Raji (cell line): ENCODE measurements around the gene PAM.

Experiments used
- POLR2A ChIP-seq: IDR thresholded peaks from 2 replicates; pipeline ENCODE4 v1.6.1; 2011; ENCODE audit warnings: low read depth, low read length, control low read depth; ENCODE audit not compliant: insufficient read depth

PAM gene

DNA sequence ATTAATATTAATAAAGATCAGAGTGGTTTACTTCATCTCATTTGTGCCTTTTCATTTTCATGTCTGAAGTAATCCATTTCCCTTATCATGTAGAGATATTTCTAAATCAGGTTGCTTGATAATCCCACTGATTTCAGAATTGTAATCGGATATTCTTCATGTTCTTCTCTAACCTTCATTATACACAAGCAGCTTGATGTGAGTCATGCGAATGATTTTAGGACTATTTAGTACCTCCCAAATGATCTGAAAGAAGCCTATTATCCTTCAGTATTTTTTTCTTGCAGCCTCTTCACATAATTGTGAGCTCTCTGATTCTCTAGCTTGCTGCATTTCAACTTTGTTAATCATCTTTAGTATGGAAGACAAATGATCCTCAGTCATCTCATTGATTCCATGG is 182.8 kb downstream of the PAM start:
- no peak for TF ChIP-seq POLR2A

DNA sequence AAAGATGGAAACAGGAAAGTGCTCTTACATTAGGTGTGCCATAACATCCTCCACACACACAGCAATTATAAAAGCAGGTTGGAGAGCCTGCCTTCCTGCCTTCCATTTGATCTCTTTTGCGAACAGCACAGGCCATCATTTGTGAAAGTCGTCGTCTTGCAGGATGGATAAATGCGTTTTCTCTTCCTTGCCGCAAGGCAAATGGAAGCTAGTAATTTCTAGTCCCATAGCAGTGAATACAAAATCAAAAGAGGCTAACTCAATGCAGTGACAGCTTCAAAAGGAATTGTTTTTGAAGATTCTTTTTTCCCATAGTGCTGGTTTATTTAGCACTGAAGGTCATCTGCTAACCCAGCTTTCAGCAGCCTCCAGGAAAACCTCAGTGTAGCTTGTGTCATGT is 186.0 kb downstream of the PAM start:
- no peak for TF ChIP-seq POLR2A

DNA sequence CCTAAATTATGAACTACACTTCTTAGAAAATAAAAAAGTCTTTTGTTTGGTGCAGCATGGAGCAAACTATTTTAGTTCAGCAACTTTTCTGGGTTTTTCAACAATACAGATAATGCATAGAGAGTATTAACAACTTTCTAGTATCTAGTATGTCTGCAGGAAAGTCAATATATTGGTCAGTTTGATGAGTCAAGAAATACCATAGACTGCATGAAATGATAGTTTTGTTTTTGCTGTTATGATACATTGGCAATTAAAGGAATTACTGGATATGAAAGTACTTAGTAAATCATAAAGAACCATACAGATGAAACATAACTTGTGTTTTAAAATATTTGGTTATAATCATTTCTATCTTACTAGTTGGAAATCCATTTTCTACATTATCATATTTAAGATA is 191.3 kb downstream of the PAM start:
- TF ChIP-seq POLR2A: no peak

DNA sequence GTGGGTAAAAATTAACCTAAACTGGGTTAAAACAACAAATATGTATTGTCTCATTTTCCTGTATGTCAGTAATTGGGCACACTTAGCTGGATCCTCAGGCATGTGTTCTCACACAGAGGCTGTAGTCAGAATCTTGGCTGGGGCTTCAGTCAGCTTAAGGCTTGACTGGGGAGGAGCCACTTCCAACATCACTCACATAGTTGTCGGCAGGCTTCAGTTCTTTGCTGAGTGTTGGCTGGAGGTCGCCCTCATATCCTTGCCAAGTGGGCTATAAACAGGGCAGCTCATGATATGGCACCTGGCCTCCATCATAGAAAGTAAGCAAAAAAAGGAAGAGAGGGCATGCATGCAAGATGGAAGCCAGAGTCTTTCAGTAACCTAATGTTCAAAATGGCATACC is 191.9 kb downstream of the PAM start:
- TF ChIP-seq POLR2A: no peak

DNA sequence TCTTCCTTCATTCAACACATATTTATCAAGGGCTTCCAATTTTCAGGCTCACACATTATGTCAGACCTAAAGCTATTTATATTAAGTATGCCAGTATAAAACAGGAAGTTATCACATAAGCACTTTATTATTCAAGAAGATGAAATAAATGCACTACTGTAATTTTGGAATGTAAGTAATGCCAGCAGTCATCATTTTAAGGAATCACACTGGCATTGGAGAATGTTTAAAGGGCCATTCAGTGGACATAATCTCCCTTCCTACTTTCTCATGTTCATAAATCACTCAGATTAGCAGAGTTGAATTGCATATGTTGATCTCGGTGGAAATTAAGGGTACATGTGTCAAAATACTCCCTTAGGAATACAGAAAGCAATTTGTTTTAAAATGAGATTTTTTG is 200.4 kb downstream of the PAM start:
- no peak for TF ChIP-seq POLR2A

DNA sequence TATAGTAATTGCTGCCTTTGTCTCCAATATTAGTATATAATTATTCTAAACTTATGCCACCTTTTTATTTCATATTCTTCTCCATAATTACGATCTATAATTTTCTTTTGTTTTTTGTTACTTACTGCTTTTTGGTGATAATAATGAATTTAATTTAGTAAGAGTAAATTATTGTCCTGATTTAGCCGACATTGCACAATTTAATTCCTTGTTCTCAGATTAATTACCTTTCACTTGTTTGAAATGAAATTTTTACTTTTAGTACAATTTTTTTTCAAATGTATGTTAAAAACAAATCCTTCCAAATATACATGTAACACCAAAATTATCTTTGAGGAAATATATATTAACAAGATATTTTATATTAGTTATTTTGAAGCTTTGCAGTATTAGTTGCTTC is 201.5 kb downstream of the PAM start:
- TF ChIP-seq POLR2A: no peak

DNA sequence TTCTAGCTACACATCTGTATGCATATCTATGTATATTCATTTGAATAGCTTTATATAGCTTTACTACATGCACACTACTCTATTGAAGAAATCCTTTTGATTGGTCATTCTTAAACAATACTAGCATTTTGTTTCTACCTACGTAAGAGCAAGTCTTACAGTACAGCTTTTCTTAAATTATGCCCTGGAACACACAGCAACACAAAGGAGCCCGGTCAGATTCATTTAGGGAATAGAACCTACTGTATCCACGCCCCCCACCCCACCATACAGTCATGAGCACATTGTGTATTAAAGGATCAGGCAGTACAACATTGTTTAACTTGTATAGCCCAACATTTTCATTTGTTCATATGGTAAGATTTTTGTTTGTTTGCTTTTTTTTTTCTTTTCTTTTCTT is 202.0 kb downstream of the PAM start:
- TF ChIP-seq POLR2A: no peak

DNA sequence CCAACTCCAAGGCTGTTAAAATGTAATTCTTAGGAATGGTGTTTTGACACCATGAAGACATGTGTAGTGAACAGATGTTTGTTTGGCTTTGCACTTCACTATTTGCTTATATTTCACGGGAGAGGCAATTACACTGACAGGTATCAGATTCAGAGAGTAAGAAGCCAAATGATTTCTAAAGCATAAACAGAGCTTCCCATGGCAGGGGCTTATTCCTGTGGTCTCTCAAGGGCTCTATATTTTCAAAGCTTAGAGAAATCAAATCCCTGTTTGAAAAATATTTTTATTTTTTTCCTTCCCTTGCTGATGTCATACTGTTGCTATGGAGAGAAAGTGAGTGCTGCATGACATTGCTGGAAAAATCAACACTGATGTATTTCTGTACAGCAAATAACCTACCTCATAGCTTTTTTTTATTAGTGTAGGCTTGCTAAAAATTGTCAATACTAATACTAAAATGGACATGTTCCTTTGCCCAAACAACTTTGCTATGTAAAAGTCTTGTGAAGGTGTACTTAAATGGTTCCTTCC is 203.4 kb downstream of the PAM start:
- no peak for TF ChIP-seq POLR2A

DNA sequence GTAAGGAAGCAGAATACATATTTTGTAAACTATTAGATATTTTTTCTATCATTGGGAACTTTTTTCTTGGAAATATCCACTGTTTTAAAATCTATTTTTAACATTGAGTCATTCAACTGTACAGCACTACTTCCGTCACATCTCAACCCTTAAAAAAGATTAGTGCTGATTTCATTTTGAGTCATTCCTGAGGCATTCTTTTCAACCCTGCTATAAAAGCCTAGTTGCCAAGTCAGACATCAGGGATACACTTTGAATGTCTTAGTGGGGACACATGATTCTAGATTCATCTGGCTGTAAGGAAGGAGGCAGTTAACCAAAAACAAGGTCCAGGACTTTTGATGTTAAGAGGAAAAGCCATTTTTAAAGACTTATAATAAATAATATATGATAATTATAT is 203.9 kb downstream of the PAM start:
- no peak for TF ChIP-seq POLR2A

DNA sequence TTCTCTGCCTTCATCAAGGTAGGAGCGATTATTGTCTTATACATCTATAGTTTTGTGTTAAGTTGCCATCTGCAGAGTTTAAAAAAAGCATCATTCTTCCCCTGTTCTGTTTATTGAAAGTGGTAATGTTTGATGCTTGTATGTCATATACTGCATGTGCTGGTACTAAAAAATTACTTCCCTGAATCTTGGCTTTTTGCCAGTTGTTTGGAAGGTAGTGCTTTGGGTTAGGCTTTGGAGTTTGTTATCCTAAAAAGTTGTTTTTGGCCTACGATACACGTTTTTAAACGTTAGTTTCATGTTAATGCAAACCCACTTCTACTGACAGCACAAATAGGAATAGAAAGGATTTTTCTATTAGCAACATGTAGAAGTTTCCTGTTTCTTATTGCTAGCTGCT is 206.6 kb downstream of the PAM start:
- no peak for TF ChIP-seq POLR2A

DNA sequence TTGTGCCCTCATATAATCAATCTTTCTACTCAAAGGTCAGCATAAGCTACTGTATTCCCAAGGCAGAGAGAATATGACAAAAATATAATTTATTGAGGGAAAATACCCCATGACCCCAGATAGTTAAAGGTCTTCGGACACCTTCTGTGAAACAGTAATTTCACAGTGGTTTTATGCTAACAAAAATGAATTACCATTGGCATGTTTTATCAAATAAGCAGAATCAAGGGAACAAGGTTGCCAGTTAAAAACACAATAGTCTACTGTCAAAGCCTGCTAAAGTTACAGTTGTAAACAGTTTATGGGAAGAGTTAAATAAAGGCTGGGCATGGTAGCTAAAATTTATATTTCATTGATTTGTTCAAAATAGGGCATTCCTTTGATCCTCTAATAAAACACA is 210.5 kb downstream of the PAM start:
- no peak for TF ChIP-seq POLR2A

DNA sequence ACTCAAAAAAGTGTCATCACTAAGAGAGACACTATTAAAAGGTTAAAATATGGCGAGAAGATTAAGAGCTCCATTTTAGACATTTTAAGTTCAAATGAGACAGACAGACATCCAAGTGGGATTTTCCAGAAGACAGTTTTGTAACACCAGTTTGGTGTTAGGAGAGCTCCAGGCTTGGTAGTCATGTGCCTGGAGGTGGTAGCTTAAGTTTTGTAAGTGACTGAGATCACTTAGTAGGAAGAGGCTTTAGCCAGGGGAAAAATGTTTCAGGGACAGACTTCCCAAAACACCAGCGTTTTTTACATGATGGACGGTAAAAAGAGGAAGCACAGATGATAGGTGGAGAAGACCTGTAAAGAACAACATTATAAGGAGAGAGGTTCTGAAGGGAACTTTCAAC is 214.5 kb downstream of the PAM start:
- TF ChIP-seq POLR2A: no peak

DNA sequence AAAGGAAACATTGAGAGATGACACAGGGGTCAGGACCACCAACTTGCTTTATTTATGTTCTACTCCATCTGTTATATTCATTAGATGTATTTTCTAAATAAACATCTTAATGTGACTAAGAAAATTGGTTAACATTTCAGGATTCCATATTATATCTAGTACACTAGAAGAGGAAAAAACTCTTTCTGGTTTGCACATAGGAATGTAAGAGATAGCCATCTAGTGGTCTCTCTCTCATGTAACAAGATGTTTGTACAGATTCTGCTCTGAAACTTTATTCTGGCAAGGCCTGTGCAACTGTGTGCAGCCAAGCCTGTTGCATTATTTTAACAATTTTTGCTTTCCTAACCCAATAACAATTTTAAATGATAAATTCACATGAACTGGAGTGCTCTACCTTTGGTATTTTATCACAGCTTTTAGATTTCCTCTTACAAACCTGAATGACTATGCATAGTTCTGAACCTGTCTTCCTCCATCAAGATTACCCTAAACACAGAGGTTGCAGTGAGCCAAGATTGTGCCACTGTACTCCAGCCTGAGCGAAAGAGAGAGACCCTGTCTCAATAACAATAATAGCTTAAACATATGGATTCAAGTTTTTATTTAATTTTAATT is 216.7 kb downstream of the PAM start:
- no peak for TF ChIP-seq POLR2A

DNA sequence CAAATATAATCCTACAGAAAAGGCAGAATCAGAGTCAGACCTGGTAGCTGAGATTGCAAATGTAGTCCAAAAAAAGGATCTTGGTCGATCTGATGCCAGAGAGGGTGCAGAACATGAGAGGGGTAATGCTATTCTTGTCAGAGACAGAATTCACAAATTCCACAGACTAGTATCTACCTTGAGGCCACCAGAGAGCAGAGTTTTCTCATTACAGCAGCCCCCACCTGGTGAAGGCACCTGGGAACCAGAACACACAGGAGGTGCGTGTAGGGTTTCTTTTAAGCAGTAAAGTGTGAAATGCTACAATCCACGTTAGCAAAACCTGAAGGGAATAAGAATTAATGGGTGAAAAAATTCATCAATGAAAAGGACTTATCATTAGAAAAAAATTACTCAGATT is 219.1 kb downstream of the PAM start:
- no peak for TF ChIP-seq POLR2A

DNA sequence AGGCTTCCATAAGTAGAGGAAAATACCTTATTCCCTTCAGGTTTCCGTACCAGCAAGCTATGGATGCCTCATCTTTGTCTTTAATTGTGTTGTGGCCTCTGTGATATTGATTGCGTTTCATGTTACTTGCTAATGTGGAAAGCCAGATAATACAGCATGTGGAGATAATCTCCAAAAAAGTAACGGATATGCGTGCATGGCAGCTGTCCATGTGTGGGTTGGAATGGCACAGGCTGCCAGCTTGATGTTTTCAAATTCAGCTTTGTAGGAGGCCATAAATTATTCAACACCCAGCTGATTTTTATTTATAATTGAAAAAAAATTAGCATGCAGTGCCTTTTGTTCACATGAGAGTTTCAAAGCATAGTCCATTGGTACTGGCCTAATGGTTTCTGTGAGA is 219.9 kb downstream of the PAM start:
- TF ChIP-seq POLR2A: no peak

DNA sequence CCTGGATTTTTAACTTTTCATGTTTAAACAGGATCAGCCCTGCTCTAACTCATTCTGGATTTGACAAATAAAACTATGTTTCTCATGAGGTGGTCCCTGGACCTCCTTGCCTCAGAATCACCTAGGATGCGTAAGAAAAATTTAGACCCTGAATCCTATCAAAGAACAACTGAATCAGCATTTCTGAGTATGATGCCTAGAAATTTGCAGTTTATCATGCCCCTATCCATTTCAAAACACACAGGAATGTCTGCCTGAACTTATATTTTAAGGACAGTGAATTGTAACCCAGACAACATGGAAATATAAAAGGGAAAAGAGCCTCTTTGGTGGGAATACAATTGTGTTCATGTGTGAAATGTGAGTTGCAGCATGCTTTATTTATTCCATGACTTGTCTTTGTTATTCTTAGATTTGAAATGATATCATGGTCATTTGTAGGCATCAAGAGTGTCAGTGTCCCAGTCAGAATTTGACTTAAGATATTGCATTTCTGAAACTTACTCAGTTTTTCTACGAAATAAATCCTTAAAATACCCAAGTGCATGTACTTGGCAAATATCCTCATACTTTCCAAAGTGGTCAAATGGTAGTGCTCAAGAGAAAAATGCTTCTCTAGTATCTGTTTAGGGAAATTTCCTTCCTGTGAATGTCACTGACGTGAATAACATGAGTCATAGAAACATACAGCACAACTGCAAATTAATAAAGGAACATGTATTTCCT is 220.5 kb downstream of the PAM start:
- TF ChIP-seq POLR2A: no peak
